T-helper 9 cell (primary cell): ENCODE data around the gene GMEB1.
A peak's percentile ranks its signal among the peaks of the same experiment; 100 is the strongest.
"Not testable (repeated sequence)": the region's sequence is repeated elsewhere in the genome, so short reads cannot be mapped to it uniquely, and the experiment has no call there.

Experiments used
- DNase-seq: peaks from one replicate; pipeline ENCODE4 v3.0.0-alpha.2; 2020

Gene GMEB1

DNA sequence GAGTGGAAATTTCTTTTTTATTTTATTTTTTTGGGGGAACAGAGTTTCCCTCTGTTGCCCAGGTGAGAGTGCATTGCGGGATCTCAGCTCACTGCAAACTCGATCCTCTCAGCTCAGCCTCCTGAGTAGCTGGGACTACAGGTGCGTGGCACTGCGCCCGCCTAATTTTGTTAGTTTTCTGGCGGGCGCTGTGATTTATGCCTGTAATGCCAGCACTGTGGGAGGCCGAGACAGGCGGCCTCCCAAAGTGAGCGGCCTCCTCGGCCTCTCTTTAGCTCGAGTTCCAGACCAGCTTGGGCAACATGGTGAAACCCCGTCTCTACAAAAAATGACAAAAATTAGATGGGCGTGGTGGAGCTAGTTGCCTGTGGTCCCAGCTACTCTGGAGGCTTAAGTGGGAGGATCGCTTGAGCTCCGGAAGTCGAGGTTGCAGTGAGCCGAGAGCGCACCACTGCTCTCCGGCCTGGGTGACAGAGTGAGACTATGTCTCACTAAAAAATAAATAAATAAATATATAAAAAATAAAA lies 2.7 kb downstream of the GMEB1 start:
- DNase-seq: no peak

DNA sequence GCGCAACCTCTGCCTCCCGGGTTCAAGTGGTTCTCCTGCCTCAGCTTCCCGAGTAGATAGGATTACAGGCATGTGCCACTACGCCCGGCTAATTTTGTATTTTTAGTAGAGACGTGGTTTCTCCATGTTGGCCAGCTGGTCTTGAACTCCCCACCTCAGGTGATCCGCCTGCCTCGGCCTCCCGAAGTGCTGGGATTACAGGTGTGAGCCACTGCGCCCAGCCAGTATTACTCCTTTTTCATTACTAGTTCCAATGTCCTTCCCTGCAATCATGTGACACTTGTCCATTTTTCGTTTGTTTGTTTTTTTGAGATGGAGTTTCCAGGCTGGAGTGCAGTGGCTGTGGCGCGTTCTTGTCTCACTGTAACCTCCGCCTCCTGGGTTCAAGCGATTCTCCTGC lies 4.4 kb downstream of the GMEB1 start:
- DNase-seq: not testable (repeated sequence)

- DNase-seq: no peak
Observed at GRCh38 chr1:28675924-28676257, 7.3 kb downstream of the GMEB1 start.

GRCh38 chr1:28680151-28680550 lies 11.6 kb downstream of the GMEB1 start:
- no peak for DNase-seq

DNA sequence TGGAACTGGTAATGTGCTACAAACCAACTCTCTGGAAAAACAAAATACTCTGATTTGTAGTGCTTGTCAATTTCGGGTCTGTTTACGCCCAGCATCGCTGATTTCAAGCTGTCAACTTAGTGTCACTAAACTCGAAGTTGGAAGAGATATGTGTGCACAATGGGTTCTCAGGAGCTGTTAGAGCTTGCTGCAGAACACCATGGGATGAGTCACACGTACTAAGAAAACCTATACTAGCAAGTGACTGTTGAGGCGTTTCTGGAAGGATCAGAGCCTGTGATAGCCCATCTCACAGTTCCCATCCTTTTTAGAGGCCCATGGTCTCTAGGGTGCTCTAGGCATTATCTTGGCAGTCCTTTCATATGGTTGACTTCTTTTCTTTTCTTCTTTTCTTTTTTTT lies 14.3 kb downstream of the GMEB1 start:
- DNase-seq: no peak

DNA sequence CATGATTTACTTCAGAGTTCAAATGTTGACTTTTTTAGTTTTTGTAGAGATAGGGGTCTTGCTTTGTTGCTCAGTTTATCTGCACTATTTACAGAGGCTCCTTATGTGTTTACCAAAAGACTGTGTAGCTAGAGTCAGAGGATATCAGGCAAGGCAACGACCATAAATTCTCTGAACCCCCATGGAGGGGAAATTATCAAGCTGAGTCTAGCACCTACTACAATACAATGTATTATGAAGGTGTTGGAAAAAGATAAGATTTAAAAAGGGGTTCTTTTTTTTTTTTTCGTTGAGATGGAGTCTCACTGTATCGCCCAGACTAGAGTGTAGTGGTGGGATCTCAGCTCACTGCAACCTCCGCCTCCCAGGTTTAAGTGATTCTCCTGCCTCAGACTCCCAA lies 16.4 kb downstream of the GMEB1 start:
- no peak for DNase-seq

- DNase-seq: not testable (repeated sequence)
Observed at GRCh38 chr1:28691627-28692026, 23.0 kb downstream of the GMEB1 start.

DNA sequence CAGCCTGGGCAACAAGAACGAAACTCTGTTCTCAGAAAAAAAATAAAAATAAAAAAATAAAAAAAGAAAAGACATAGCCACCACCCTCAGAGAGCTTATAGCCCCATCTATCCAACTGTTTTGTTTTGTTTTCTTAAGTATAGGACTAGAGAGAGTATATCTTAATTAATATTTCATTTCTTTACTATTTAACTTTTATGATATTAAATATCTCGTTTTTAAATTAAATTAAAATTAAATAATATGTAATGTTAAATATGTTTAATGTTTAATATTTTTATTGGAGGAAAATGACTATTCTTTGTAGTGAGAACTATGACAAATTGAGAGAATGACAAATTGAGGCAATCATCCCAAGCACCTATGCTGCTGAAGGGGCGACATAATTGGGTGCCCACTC lies 35.0 kb downstream of the GMEB1 start:
- no peak for DNase-seq

DNA sequence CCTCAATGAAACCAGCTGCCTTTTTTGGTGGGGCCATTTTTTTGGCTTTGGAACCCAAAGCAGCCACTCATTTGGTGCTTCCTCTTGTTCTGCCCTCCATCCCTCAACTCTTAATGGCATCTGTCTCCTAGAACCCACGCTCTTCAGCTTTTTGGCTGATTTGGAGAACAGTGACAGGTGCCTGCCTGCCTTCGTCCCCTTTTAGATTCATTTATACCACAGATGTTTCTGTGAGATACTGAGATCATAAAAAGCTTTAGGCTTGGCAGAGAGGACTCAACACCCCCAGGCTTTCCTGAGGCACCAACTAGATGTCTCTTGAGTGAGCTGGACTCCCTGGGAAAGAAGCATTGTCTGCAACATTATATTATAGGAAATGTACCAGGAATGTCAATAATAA lies 47.8 kb downstream of the GMEB1 start:
- DNase-seq: no peak

GRCh38 chr1:28718166-28718565 lies 49.6 kb downstream of the GMEB1 start:
- no peak for DNase-seq

- DNase-seq: no peak
Observed at GRCh38 chr1:28718586-28719331, 50.2 kb downstream of the GMEB1 start.

GRCh38 chr1:28719332-28719619 lies 50.7 kb downstream of the GMEB1 start:
- no peak for DNase-seq

DNA sequence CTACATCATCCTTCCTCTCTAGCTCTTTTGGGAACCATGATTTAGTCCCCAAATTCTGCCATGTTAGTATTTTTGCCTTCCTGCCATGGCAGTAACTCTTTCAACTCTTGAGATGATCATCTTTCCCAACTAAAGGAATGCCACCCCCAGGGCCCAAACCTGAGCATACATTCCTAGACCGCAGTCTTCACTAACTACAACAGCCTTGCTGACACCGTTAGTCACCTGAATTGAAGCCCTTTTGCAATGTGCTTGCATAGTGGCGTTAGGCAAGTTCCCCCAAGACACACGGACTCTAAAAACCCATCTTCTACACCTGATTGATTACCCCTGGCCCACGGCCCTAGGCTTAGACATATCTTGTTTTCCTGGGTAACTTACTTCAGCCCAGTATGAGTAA lies 51.8 kb downstream of the GMEB1 start:
- no peak for DNase-seq

DNA sequence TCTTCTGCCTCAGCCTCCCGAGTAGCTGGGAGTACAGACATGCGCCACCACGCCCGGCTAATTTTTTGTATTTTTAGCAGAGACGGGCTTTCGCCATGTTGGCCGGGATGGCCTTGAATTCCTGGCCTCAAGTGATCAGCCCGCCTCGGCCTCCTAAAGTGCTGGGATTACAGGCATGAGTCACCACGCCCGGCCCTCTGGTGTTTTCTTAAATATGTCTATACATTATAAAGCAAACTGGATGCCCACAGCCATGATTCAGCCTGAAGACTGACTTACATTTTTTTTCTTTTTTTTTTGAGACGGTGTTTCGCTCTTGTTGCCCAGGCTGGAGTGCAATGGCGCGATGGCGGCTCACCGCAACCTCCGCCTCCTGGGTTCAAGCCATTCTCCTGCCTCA lies 53.3 kb downstream of the GMEB1 start:
- DNase-seq: not testable (repeated sequence)

DNA sequence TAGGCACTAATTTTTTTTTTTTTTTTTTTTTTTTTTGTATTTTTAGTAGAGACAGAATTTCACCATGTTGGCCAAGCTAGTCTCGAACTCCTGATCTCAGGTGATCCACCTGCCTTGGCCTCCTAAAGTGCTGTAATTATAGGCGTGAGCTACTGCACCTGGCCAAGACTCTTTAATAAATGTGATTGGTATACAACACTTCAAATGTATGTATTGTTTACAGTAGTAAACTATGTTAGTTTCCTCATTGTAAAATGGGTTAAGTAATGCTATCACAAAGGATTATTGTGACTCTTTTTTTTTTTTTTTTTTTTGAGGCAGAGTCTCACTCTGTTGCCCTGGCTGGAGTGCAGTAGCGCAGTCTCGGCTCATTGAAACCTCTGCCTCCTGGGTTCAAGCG lies 56.8 kb downstream of the GMEB1 start:
- DNase-seq: not testable (repeated sequence)

DNA sequence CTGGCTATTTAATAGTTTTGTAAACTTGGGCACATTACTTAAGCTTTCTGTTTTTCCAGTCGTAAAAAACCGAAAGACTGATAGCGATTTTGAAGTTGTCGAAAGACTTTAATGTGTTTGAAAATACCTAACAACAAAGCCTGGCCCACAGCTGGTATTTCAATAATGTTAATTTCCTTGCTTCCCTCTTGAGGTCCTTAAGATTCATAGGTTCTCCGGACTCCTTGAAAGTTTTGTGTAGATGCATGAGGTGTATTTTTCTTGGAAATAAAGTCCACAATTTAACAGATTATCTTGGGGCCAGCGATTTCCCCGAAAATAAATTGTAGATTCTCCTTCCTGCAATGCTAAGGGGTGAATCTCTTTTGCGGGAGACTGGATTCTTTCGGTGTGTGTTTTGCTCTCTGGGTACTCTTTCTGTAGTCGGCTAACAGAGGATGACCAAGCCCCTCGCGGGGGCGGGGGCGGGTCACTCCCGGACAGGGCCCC lies 67.4 kb downstream of the GMEB1 start:
- DNase-seq: no peak

GRCh38 chr1:28736450-28737306 lies 68.1 kb downstream of the GMEB1 start, which contains the start of gene YTHDF2:
Gene YTHDF2, plus strand, starts transcription at chr1:28736940. Its CDS starts 181 bp downstream, at chr1:28737121.
- DNase-seq: peak; percentile 98

DNA sequence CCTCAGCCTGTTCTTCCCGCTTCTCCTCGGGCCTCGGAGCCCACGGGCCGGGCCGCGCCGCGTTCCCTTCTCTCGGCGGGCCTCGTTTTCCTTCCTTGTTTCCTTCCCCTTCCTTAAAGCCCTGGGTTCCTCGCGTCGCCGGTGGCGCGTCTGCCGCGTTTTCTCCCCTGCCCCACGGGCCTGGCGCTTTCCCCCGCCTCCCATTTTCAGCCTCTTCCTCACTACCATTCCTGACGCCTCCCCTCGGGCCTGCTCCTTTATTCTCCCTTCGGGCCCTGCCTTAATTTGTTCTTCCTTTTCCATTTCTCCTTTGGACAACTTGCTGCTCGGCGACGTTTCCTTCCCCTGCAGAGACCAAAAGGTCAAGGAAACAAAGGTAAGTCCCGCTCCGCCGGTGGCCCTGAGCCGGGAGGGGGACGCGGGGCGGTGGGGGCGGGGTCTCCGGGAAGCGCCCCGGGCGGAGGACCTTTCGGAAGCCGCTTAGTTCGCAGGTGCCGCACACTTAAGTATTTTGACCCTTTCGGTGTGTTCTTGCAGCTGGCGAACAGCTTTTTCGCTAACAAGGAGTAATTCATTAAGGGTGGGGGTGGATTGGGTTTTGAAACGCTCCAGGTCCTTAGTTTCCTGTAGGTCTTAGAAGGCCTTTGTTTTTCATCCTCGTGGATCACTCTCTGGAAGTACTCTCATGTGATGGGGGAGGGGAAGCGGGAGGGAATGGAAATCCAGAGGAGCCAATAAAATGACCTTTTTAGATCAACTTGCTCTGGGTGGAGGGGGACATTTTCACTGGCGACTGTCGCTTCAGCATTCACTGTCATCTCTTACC lies 68.9 kb downstream of the GMEB1 start:
- peak; percentile 34 for DNase-seq

GRCh38 chr1:28740118-28740517 lies 71.5 kb downstream of the GMEB1 start:
- DNase-seq: no peak

GRCh38 chr1:28744184-28744583 lies 75.6 kb downstream of the GMEB1 start:
- no peak for DNase-seq

DNA sequence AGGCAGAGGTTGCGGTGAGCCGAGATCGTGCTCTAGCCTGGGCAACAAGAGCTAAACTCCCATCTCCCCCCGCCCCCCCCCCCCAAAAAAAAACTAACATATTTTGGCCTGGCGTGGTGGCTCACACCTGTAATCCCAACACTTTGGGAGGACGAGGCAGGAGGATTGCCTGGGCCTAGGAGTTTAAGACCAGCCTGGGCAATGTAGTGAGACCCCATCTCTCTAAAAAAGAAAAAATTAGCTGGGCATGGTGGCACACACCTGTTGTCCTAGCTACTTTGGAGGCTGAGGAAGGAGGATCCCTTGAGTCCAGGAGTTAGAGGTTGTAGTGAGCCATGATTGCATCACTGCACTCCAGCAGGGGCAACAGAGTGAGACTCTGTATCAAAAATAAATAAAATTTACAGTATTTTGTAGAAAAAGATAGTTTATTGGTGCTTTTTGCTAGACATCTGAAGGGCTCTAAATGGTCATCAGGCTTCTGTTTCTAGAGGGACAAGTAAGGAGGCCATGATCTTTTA lies 77.1 kb downstream of the GMEB1 start:
- DNase-seq: no peak

DNA sequence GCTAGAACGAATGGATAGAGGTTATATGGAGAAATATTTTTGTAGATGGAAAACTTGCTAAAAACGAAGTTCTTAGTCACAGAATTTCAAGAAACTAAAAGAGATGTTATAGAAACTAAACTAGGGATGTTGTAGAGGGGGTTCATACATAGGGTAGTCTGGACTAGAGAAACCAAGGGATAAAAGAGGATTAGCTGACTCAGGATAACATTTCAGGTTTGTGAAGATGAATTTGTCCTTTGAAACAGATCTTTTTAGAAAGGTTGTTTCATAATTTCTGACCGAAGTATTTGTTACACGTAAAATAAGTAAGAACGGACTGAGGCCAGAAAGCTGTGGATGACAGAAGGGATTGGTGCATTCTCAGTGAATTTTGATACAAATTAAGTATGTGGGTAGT lies 81.7 kb downstream of the GMEB1 start:
- DNase-seq: no peak

DNA sequence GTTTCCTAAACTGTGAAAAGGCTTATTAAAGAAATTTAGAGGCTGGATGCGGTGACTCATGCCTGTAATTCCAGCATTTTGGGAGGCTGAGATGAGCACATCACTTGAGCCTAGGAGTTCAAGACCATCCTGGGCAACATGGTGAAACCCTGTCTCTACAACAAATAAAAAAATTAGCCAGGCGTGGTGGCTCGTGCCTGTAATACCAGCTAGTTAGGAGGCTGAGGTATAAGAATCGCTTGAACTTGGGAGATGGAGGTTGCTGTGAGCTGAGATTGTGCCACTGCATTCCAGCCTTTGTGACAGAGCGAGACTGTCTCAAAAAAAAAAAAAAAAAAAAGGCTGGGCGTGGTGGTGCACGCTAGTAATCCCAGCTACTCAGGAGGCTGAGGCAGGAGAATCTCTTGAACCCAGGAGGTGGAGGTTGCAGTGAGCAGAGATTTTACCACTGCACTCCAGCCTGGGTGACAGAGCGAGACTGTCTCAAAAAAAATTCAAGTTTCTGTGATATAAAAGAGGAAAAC lies 82.2 kb downstream of the GMEB1 start:
- not testable (repeated sequence) for DNase-seq
